Lung (tissue), 12 donors: ENCODE measurements around the gene PTGFR. TPM values are rescaled to one million over a fixed set of nuclear protein-coding genes. Genes with fewer than 3 reads are reported as not detected.

Experiments
- ATAC-seq: fragments of 200-7000 bp; cut with Tn5 transposase; one replicate; pipeline ENCODE4 v1.9.1; 2020; ENCODE audit warnings: moderate number of reproducible peaks; ENCODE audit not compliant: insufficient read depth, low FRiP score
- DNase-seq, 3 donors: peaks; one replicate each; pipeline ENCODE4 v3.0.0-alpha.2; 2013 to 2017
- H3K27ac ChIP-seq, 2 donors: one replicate each; pipeline ENCODE4 v1.5.1; 2013; ENCODE audit warnings: mild to moderate bottlenecking in 2 of 2, moderate library complexity in 2 of 2, control low read depth in 1 of 2, inconsistent platforms in 1 of 2, low read depth in 1 of 2, low read length in 1 of 2
- H3K27me3 ChIP-seq, 3 donors: one replicate each; pipeline ENCODE4 v1.5.1; 2013; ENCODE audit warnings: low read length in 2 of 3; ENCODE audit not compliant: control insufficient read depth in 3 of 3, insufficient read depth in 3 of 3
- H3K36me3 ChIP-seq, 4 donors: one replicate each; pipeline ENCODE4 v1.5.1; 2013; ENCODE audit warnings: low read length in 4 of 4, mild to moderate bottlenecking in 1 of 4, moderate library complexity in 1 of 4; ENCODE audit not compliant: control insufficient read depth in 4 of 4, insufficient read depth in 4 of 4
- H3K4me1 ChIP-seq, 5 donors: one replicate each; pipeline ENCODE4 v1.5.1; 2013; ENCODE audit warnings: low read length in 5 of 5, mild to moderate bottlenecking in 2 of 5, moderate library complexity in 1 of 5; ENCODE audit not compliant: control insufficient read depth in 5 of 5, insufficient read depth in 5 of 5
- H3K4me3 ChIP-seq: one replicate; pipeline ENCODE4 v1.5.1; 2013; ENCODE audit warnings: mild to moderate bottlenecking, control low read depth, moderate library complexity
- H3K9ac ChIP-seq, 2 donors: one replicate each; pipeline ENCODE4 v1.5.1; 2013; ENCODE audit warnings: low read length in 2 of 2, control low read depth in 1 of 2; ENCODE audit not compliant: insufficient read depth in 1 of 2
- H3K9me3 ChIP-seq, 4 donors: one replicate each; pipeline ENCODE4 v1.5.1; 2013; ENCODE audit warnings: low read length in 3 of 4, mild to moderate bottlenecking in 1 of 4, moderate library complexity in 1 of 4; ENCODE audit not compliant: control insufficient read depth in 4 of 4, insufficient read depth in 3 of 4
- CTCF ChIP-seq: IDR thresholded peaks from 2 replicates; pipeline ENCODE4 v1.5.1; 2012; ENCODE audit warnings: mild to moderate bottlenecking; ENCODE audit errors: control extremely low read depth, extremely low read depth
- WGBS, 2 donors: extraction: QIAGEN DNeasy Blood & Tissue Kit; methylation state at CpG; one replicate each; pipeline ENCODE4 v1.1.7; 2013; 5-methylcytosine and 5-hydroxymethylcytosine counted together
- polyA plus RNA-seq, 2 donors: library from polyadenylated mRNA; stranded (reverse); fragments of 200-250 nt; gene quantifications; one replicate each; pipeline ENCODE4 v1.2.1, GENCODE V29; 2013
- total RNA-seq, 2 donors: library from RNA; depleted of rRNA in 1 of 2; stranded (reverse); fragments of >200 nt in 1 of 2; gene quantifications; one replicate each; pipeline ENCODE4 v1.2.1, GENCODE V29; 2014 to 2021
- donor health status: control.
- donor health status: control.
- donor health status: Bipolar disorder and iron deficiency.
- donor health status: healthy.
- donor health status: DM: yes; HTN: yes; CAD: no.

The PTGFR gene
- total and polyA plus RNA-seq, 4 donors = 0.68 to 4.8 (median 2.9) TPM

GRCh38 chr1:78549331-78549730, 58.6 kb downstream of the PTGFR start:
- H3K9ac ChIP-seq = no peak overlapping the region
- no peaks in the 10 kb centered on the region for H3K27me3 ChIP-seq
- no peak for TF ChIP-seq CTCF
- no peak for ATAC-seq
- H3K4me3 ChIP-seq = no peak overlapping the region
- DNase-seq = no peak
- 67 to 72% methylated on average over 3 of the region's 3 CpGs for WGBS, 2 donors
- no peaks in the 10 kb centered on the region for H3K36me3 ChIP-seq
- H3K4me1 ChIP-seq = no peaks in the 10 kb centered on the region
- H3K27ac ChIP-seq = no peak overlapping the region
- peaks cover 0 to 11% (median 6%) of the 10 kb centered on the region in 4 donors for H3K9me3 ChIP-seq

GRCh38 chr1:78549891-78550290, 59.1 kb downstream of the PTGFR start:
- TF ChIP-seq CTCF = no peak
- no peak for ATAC-seq
- WGBS, 2 donors = 55 to 66% methylated on average over 3 of the region's 3 CpGs

GRCh38 chr1:78553859-78554258, 63.1 kb downstream of the PTGFR start:
- no peaks in the 10 kb centered on the region for H3K27me3 ChIP-seq
- no peak overlapping the region for H3K27ac ChIP-seq
- DNase-seq (no peak), ATAC-seq (no peak)
- no peak overlapping the region for H3K9ac ChIP-seq
- no peak for TF ChIP-seq CTCF
- no peaks in the 10 kb centered on the region for H3K36me3 ChIP-seq
- no peak overlapping the region for H3K4me3 ChIP-seq
- no peaks in the 10 kb centered on the region for H3K4me1 ChIP-seq
- 74 to 79% methylated on average over 5 of the region's 5 CpGs for WGBS, 2 donors
- peaks cover 0 to 11% (median 6%) of the 10 kb centered on the region in 4 donors for H3K9me3 ChIP-seq

More at GRCh38 chr1:78549891-78550290, 59.1 kb downstream of the PTGFR start:
- peaks cover 0 to 11% (median 6%) of the 10 kb centered on the region in 4 donors for H3K9me3 ChIP-seq
- H3K4me3 ChIP-seq = no peak overlapping the region
- no peaks in the 10 kb centered on the region for H3K36me3 ChIP-seq
- no peak overlapping the region for H3K27ac ChIP-seq
- H3K4me1 ChIP-seq = no peaks in the 10 kb centered on the region
- no peaks in the 10 kb centered on the region for H3K27me3 ChIP-seq
- no peak overlapping the region for H3K9ac ChIP-seq
- no peak for DNase-seq

GRCh38 chr1:78554840-78555239, 64.1 kb downstream of the PTGFR start:
- Histone ChIP-seq H3K4me1 (no peaks in the 10 kb centered on the region), H3K9ac (no peak overlapping the region), H3K36me3 (no peaks in the 10 kb centered on the region), H3K4me3 (no peak overlapping the region), H3K27me3 (no peaks in the 10 kb centered on the region), H3K27ac (no peak overlapping the region), H3K9me3 (peaks cover 0 to 11% (median 4%) of the 10 kb centered on the region in 4 donors)
- TF ChIP-seq CTCF = no peak
- ATAC-seq (no peak), DNase-seq (no peak)
